Smooth muscle cell (in vitro differentiated cells): ENCODE results near the gene TPP1. TPM values are rescaled to one million over a fixed set of nuclear protein-coding genes. Genes with fewer than 3 reads are reported as not detected.

Source experiments
- DNase-seq: peaks from one replicate; lab custom pipeline; 2025; ENCODE audit not compliant: unreplicated experiment; lab: John Stamatoyannopoulos, UW
- H2AFZ ChIP-seq: fragments of 200-600 bp; sonication (generic); 2 replicates; pipeline ENCODE4 v1.6.0; 2016; ENCODE audit warnings: antibody characterized with exemption, low read depth, mild to moderate bottlenecking
- H3F3A ChIP-seq: fragments of 200-600 bp; sonication (generic); 2 replicates; pipeline ENCODE4 v1.6.0; 2017; ENCODE audit warnings: antibody characterized with exemption, low read depth
- H3K27ac ChIP-seq: fragments of 200-600 bp; sonication (generic); 2 replicates; pipeline ENCODE4 v1.5.1; 2016; ENCODE audit warnings: low read depth, mild to moderate bottlenecking
- H3K27me3 ChIP-seq: fragments of 200-600 bp; sonication (generic); 2 replicates; pipeline ENCODE4 v1.6.1; 2016; ENCODE audit warnings: low read depth, mild to moderate bottlenecking
- H3K36me3 ChIP-seq: fragments of 200-600 bp; sonication (generic); 2 replicates; pipeline ENCODE4 v1.5.1; 2016; ENCODE audit warnings: low read depth
- H3K4me1 ChIP-seq: fragments of 200-600 bp; sonication (generic); 2 replicates; pipeline ENCODE4 v1.5.1; 2016; ENCODE audit warnings: low read depth
- H3K4me2 ChIP-seq: fragments of 200-600 bp; sonication (generic); 2 replicates; pipeline ENCODE4 v1.6.0; 2016; ENCODE audit warnings: mild to moderate bottlenecking
- H3K4me3 ChIP-seq: fragments of 200-600 bp; sonication (generic); 2 replicates; pipeline ENCODE4 v1.5.1; 2016; ENCODE audit warnings: mild to moderate bottlenecking
- H3K79me2 ChIP-seq: fragments of 200-600 bp; sonication (generic); 2 replicates; pipeline ENCODE4 v1.6.0; 2016; ENCODE audit warnings: low read depth, mild to moderate bottlenecking
- H3K9ac ChIP-seq: fragments of 200-600 bp; sonication (generic); 2 replicates; pipeline ENCODE4 v1.6.0; 2016; ENCODE audit warnings: low read depth
- H3K9me3 ChIP-seq: fragments of 200-600 bp; sonication (generic); replicated peaks from 2 replicates; pipeline ENCODE4 v1.5.1; 2016; ENCODE audit warnings: low read depth
- H4K20me1 ChIP-seq: fragments of 200-600 bp; sonication (generic); 2 replicates; pipeline ENCODE4 v1.6.0; 2016; ENCODE audit warnings: low read depth
- WGBS: methylation state at CpG from one replicate; pipeline ENCODE4 v1.1.7; 2016; ENCODE audit warnings: low lambda C conversion rate; 5-methylcytosine and 5-hydroxymethylcytosine counted together
- polyA plus RNA-seq: library from polyadenylated mRNA; unstranded; fragments of >200 nt; fragmentation: Nextera tagmentation; extraction: Ambion mirVana; gene quantifications from 2 replicates; pipeline ENCODE4 v1.2.1, GENCODE V29; 2016
- total RNA-seq: library from RNA; depleted of rRNA; stranded (reverse); fragments of >200 nt; gene quantifications from 2 replicates; pipeline ENCODE4 v1.2.3, GENCODE V29; 2014
- TF ChIP-seq, protein P1 (sequence below): fragments of 200-600 bp; sonication (generic); IDR thresholded peaks from 2 replicates; pipeline ENCODE4 v1.5.1; 2017; ENCODE audit warnings: borderline replicate concordance, mild to moderate bottlenecking, antibody characterized with exemption; ENCODE audit not compliant: insufficient read depth, poor library complexity, severe bottlenecking

Gene TPP1
- total and polyA plus RNA-seq, 2 experiments from 2014 or later: 37.3 to 55.4 TPM

DNA sequence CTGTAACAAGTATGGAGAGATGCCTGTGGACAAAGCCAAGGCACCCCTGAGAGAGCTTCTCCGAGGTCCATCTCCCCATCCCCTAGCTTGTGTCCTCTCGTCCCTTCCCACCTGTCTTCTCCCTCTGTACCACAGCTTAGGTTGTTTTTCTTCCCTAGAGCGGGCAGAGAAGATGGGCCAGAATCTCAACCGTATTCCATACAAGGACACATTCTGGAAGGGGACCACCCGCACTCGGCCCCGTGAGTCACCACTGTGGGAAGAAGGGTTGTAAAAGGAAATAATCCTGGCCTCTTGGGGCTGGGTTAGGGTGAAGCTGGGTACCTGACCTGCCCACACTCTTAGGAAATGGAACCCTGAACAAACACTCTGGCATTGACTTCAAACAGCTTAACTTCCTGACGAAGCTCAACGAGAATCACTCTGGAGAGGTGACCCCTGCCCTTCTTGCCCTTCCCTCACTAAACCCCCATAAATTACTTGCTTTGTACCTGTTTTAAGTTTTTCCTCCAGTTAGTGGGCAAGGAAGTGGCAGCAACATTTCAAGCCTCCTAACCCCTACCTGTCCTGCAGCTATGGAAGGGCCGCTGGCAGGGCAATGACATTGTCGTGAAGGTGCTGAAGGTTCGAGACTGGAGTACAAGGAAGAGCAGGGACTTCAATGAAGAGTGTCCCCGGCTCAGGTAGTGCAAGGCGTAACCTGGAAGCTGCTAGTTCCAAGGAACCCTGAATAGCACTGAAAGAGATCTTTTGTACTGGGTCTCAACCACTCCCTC lies 10.3 kb downstream of the TPP1 start:
- DNase-seq: no peak
- Histone ChIP-seq H3K27ac (peak overlapping the region; percentile 99), H3K27me3 (no peaks in the 10 kb centered on the region), H2AFZ (no peak overlapping the region), H3F3A (peaks cover 63% of the 10 kb centered on the region), H3K4me1 (peaks cover 45% of the 10 kb centered on the region), H3K79me2 (peaks cover 69% of the 10 kb centered on the region), H3K36me3 (no peaks in the 10 kb centered on the region), H3K4me3 (no peak overlapping the region), H3K9me3 (no peaks in the 10 kb centered on the region), H4K20me1 (peaks cover 8% of the 10 kb centered on the region), H3K4me2 (peak overlapping the region; percentile 92), H3K9ac (no peak overlapping the region)
- TF ChIP-seq, protein P1, sequence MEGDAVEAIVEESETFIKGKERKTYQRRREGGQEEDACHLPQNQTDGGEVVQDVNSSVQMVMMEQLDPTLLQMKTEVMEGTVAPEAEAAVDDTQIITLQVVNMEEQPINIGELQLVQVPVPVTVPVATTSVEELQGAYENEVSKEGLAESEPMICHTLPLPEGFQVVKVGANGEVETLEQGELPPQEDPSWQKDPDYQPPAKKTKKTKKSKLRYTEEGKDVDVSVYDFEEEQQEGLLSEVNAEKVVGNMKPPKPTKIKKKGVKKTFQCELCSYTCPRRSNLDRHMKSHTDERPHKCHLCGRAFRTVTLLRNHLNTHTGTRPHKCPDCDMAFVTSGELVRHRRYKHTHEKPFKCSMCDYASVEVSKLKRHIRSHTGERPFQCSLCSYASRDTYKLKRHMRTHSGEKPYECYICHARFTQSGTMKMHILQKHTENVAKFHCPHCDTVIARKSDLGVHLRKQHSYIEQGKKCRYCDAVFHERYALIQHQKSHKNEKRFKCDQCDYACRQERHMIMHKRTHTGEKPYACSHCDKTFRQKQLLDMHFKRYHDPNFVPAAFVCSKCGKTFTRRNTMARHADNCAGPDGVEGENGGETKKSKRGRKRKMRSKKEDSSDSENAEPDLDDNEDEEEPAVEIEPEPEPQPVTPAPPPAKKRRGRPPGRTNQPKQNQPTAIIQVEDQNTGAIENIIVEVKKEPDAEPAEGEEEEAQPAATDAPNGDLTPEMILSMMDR: no peak
- 71% methylated on average over 14 of the region's 14 CpGs for WGBS

DNA sequence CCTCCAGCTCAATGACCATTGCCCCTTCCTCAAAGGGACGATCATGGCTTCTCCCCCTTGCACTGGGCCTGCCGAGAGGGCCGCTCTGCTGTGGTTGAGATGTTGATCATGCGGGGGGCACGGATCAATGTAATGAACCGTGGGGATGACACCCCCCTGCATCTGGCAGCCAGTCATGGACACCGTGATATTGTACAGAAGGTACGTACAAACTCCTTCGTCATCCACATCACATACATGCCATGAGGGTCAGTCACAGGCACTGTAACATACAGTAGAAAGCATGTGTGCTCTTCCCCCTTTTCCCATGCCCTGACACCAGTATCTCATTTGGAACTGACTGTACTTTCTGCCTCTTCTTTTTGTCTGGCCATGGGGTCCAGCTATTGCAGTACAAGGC lies 11.2 kb downstream of the TPP1 start:
- WGBS: 89% methylated on average over 9 of the region's 9 CpGs

DNA sequence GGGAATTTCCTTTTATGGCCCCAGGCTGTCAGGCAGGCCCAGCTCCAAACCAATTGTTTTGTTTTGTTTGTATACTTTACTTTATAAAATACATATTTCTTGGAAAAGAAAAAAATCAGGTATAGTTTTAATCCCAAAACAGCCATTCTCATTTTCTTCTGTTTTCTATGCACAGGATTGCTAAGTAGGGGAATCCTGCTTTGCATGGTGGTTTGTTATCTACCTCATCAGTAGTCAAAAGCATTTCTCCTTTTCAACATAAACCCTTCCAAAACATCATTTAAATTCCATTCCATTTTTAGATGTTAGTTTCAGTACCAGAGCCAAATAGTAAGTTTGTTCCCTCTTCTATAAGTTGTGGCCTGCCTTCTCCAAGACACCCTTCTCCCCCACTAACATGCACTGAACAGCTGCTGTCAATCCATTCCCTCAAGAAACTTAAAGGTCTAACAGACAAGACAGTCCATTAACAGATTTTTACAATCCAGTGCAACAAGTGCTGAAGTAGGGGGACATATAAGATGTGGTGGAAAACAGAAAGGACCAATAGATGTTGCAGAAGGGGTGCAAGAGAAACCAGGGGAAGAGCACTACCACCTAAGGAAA lies 11.9 kb downstream of the TPP1 start:
- DNase-seq: no peak
- Histone ChIP-seq H3F3A (peaks cover 49% of the 10 kb centered on the region), H3K79me2 (peaks cover 83% of the 10 kb centered on the region), H3K4me2 (peak overlapping the region; percentile 92), H3K4me1 (peaks cover 41% of the 10 kb centered on the region), H2AFZ (no peak overlapping the region), H3K9ac (peak overlapping the region; percentile 51), H3K4me3 (peak overlapping the region; percentile 95), H3K27ac (peak overlapping the region; percentile 99), H3K9me3 (no peaks in the 10 kb centered on the region), H3K27me3 (no peaks in the 10 kb centered on the region), H3K36me3 (no peaks in the 10 kb centered on the region), H4K20me1 (peaks cover 10% of the 10 kb centered on the region)
- TF ChIP-seq, protein P1: no peak

More for the DNA sequence above, 11.2 kb downstream of the TPP1 start:
- H3K27ac ChIP-seq: peak overlapping the region; percentile 99
- DNase-seq: no peak
- no peaks in the 10 kb centered on the region for H3K27me3 ChIP-seq
- peaks cover 8% of the 10 kb centered on the region for H4K20me1 ChIP-seq
- no peak overlapping the region for H2AFZ ChIP-seq
- H3F3A ChIP-seq: peaks cover 56% of the 10 kb centered on the region
- TF ChIP-seq, protein P1: no peak
- H3K4me2 ChIP-seq: peak overlapping the region; percentile 92
- peak overlapping the region; percentile 51 for H3K9ac ChIP-seq
- peaks cover 42% of the 10 kb centered on the region for H3K4me1 ChIP-seq
- no peak overlapping the region for H3K4me3 ChIP-seq
- peaks cover 76% of the 10 kb centered on the region for H3K79me2 ChIP-seq
- H3K9me3 ChIP-seq: no peaks in the 10 kb centered on the region
- no peaks in the 10 kb centered on the region for H3K36me3 ChIP-seq
